Measurements from ENCODE around the gene PIH1D1. TPM values are rescaled to one million over a fixed set of nuclear protein-coding genes. Genes with fewer than 3 reads are reported as not detected.

Gene PIH1D1
- total RNA-seq, 1 donor from 2014 or later: 124 TPM

Other genes starting within 250 kb of the PIH1D1 start
- 0.44 and 1.5 TPM in 2 replicates for gene SLC6A16, start 126.6 kb downstream of the PIH1D1 start, total RNA-seq
- 129 and 138 TPM in 2 replicates for gene CD37, start 116.4 kb downstream of the PIH1D1 start, total RNA-seq
- gene TEAD2, start 89.4 kb downstream of the PIH1D1 start, total RNA-seq: not detected in 2 replicates
- gene DKKL1, start 87.9 kb downstream of the PIH1D1 start, total RNA-seq: not detected in 2 replicates
- gene KASH5, start 63.6 kb downstream of the PIH1D1 start, total RNA-seq: 0.15 TPM in 1 of 2 replicates, not detected in the other
- gene PTH2, start 28.4 kb downstream of the PIH1D1 start, total RNA-seq: not detected in 2 replicates
- gene GFY, start 26.4 kb downstream of the PIH1D1 start, total RNA-seq: not detected in 2 replicates
- gene SLC17A7, start 10.3 kb downstream of the PIH1D1 start, total RNA-seq: 0.16 TPM in 1 of 2 replicates, not detected in the other
- 23.1 and 24.5 TPM in 2 replicates for gene ALDH16A1, start 1.4 kb upstream of the PIH1D1 start, total RNA-seq
- gene FLT3LG, start 22.4 kb upstream of the PIH1D1 start, total RNA-seq: 58.4 and 65.4 TPM in 2 replicates
- gene RPL13A, start 35.8 kb upstream of the PIH1D1 start, total RNA-seq: 2,876 and 2,988 TPM in 2 replicates
- 1,890 and 1,927 TPM in 2 replicates for gene RPS11, start 44.6 kb upstream of the PIH1D1 start, total RNA-seq
- 0.88 and 1.1 TPM in 2 replicates for gene FCGRT, start 60.8 kb upstream of the PIH1D1 start, total RNA-seq
- gene RCN3, start 76.2 kb upstream of the PIH1D1 start, total RNA-seq: 2.0 and 2.1 TPM in 2 replicates
- 72.1 and 77.5 TPM in 2 replicates for gene NOSIP, start 128.7 kb upstream of the PIH1D1 start, total RNA-seq
- gene PRRG2, start 129.5 kb upstream of the PIH1D1 start, total RNA-seq: 0.59 and 1.2 TPM in 2 replicates
- gene PRR12, start 139.4 kb upstream of the PIH1D1 start, total RNA-seq: 32.3 and 34.2 TPM in 2 replicates
- 4.4 and 4.7 TPM in 2 replicates for gene RRAS, start 188.3 kb upstream of the PIH1D1 start, total RNA-seq
- gene SCAF1, start 190.4 kb upstream of the PIH1D1 start, total RNA-seq: 75.4 and 79.7 TPM in 2 replicates
- 149 and 156 TPM in 2 replicates for gene IRF3, start 214.0 kb upstream of the PIH1D1 start, total RNA-seq
- 72.2 and 73.7 TPM in 2 replicates for gene BCL2L12, start 214.1 kb upstream of the PIH1D1 start, total RNA-seq
- gene PRMT1, start 225.5 kb upstream of the PIH1D1 start, total RNA-seq: 450 and 462 TPM in 2 replicates
- 6.0 and 6.9 TPM in 2 replicates for gene ADM5, start 237.8 kb upstream of the PIH1D1 start, total RNA-seq
- 3.1 and 3.9 TPM in 2 replicates for gene CPT1C, start 239.3 kb upstream of the PIH1D1 start, total RNA-seq